GM12801 (cell line): ENCODE data around the gene CDK16.

Experiments
- CTCF ChIP-seq: IDR thresholded peaks from one replicate; pipeline ENCODE4 v1.5.1; 2011; ENCODE audit warnings: control low read depth; ENCODE audit not compliant: insufficient read length; ENCODE audit errors: extremely low read depth

The CDK16 gene

GRCh38 chrX:47226071-47226470, 7.6 kb downstream of the CDK16 start:
- no peak for TF ChIP-seq CTCF

- no peak for TF ChIP-seq CTCF
These were observed 8.3 kb downstream of the CDK16 start for GRCh38 chrX:47226531-47227333.

GRCh38 chrX:47227334-47227583, 8.8 kb downstream of the CDK16 start:
- TF ChIP-seq CTCF: no peak

GRCh38 chrX:47228550-47229270, 10.2 kb downstream of the CDK16 start:
- TF ChIP-seq CTCF: no peak

GRCh38 chrX:47229427-47229826, 10.9 kb downstream of the CDK16 start:
- TF ChIP-seq CTCF: no peak

GRCh38 chrX:47230136-47230868, 11.8 kb downstream of the CDK16 start:
- TF ChIP-seq CTCF: no peak

GRCh38 chrX:47231167-47231566, 12.7 kb downstream of the CDK16 start:
- no peak for TF ChIP-seq CTCF
